ENCODE data around the gene FLVCR1.
A peak's percentile ranks its signal among the peaks of the same experiment; 100 is the strongest.
"Not testable (repeated sequence)": the region's sequence is repeated elsewhere in the genome, so short reads cannot be mapped to it uniquely, and the experiment has no call there.

FLVCR1 gene

DNA sequence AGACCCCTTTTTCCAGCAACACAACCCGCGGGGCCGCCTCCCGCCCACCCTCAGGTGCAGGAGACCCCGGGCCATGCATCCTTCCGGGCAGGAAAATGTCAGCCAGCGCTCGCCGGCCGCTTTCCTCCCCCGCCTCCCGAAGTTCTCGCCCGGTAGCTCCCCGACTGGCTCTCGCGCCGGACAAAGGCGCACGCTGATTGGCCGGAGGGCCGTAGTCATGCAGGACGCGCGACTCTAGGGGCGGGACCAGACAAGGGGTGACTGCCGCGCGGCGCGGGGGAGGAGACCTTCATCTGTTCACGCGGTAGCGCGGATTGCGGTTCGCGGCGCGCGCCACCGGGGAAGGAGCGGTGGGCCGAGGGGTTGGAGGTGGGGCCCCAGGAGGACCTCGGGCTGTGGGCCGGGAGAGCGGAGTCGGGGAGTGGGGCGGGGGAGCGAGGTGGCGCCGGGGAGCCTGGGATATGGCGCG lies at the start of gene FLVCR1:
TSS of gene FLVCR1 (plus strand) at position 284 of the 469 bp plus-strand sequence. CDS start at position 462, 178 bp downstream.
- peak; percentile 88 for DNase-seq

DNA sequence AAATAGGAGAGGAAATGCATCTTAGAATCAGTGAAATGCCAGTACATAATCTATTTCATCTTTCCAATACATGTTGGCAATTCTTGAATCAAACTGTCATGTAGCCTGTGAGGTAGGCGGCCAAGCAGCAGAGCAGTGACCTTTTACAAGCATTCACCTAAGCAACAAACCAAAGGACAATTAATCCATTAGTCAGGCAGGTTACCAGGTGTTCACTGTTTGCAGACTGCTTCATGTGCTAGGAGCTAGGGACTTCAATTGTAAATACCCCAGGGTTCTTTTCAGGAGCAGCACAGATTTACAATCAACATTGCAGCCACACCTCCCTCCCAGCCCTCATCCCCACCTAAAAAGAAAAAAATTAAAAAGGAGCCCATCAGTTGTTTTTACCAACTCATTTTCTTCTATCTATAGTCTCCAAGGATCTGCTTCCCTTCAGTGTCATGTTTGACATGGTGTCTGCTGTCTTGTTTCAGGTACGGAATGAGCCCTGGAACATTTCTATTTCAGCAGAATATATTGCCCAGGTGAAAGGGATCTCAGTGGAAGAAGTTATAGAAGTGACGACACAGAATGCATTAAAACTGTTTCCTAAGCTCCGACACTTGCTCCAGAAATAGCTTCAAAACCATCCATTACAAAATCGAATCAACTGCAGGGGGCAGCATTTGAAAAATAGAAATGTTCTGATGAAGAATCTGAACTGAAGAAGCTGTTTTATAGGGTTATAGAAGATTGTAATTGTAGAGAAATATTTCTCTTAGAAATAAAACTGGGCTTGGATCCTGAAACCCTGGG lies 43.3 kb upstream of the FLVCR1 start:
- DNase-seq: no peak

DNA sequence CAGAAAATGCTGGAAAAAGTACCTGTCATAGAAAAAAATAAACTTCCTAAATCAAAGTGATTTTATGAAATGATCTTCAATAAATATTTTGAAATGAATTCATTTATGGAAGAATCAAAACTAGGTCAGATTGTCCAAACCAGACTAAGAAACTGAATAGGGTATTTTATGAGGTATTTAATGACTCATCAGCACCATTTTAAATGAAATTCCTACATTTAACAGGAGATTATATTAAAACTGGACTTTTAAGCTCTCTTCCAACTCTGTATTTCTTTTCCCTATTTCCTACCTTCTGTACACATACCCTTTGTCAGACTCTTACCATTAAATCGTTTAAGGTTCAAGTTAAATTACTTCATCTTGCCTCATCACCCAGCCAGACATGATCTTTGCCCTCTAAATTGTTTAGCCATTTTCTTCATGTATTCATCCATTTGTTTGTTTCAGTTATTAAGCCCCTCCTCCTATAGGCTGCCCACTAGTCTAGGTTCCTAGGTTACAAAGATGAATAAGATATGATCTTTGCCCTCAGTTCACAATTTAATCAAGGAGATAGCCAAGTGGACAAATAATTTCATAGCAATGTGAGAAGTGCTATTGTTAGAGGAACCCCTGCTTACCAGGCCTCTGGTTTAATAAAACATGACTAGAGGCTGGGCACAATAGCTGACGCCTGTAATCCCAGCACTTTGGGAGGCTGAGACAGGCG lies 41.4 kb upstream of the FLVCR1 start:
- no peak for DNase-seq

DNA sequence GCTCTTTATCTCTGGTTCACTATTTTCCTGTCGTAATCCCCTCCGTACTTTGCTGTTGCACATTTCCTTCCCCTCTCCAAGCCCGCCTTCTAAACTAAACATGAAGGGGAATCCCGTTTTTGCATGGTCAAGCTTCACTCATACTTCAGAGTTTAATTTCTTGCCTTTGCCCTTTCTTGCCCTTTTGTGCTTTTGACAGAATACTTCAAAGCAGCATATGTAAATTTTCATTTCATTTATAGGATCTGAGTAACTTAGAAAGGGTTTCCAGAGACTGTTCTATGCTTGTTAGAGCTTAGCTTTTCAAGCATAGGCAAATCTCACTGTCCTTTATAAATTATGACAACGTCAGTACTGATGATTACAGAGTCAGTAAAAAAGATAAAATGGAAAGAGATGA lies 38.3 kb upstream of the FLVCR1 start:
- DNase-seq: no peak

DNA sequence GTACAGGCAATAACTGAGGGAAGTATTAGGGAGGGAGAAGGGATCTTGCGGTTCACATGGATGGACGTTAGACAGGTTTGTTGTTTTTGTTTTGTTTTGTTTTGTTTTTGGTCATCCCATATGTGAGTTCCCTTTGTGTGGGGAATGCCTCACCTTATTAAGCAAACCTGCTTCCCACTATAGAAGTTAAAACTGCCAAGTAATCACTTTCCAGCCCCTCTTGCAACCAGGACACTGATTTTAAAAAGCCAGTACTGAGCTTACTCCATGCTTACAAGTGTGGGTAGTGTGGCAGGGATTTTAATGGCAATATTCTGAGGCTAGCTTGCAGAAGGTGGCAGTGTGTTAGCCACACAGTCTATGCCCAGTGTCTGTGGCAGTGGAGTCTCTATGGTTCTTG lies 37.1 kb upstream of the FLVCR1 start:
- no peak for DNase-seq

DNA sequence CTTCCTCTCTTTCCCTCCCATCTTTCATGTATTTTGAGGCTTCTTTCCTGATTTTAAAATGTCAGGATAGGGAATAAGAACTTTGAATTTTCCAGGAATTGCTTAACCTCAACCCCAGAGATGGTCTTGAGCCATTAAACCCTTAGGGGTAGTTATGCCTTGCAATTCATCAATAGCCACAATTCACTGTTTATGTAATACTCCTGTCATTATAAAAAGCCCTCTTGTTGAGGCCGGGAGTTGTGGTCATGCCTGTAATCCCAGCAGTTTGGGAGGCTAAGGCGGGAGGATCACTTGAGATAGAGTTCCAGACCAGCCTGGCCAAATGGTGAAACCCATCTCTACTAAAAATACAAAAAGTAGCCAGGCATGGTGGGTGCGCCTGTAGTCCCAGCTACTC lies 35.1 kb upstream of the FLVCR1 start:
- no peak for DNase-seq

DNA sequence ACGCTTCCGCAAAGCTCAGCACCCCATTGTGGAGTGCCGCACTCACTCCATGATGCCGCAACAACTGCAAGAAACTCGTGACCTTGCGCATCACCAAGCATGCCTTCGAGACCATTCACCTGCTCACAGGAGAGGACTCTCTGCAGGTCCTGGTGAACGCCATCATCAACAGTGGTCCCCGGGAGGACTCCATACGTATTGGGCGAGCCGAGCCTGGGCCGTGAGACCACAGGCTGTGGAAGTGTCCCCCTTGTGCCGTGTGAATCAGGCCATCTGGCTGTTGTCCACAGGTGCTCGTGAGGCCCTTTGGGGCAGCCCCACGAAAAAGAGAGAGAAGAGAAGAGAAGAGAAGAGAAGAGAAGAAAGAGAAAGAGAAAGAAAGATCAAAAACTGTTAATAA lies 33.9 kb upstream of the FLVCR1 start:
- DNase-seq: no peak

DNA sequence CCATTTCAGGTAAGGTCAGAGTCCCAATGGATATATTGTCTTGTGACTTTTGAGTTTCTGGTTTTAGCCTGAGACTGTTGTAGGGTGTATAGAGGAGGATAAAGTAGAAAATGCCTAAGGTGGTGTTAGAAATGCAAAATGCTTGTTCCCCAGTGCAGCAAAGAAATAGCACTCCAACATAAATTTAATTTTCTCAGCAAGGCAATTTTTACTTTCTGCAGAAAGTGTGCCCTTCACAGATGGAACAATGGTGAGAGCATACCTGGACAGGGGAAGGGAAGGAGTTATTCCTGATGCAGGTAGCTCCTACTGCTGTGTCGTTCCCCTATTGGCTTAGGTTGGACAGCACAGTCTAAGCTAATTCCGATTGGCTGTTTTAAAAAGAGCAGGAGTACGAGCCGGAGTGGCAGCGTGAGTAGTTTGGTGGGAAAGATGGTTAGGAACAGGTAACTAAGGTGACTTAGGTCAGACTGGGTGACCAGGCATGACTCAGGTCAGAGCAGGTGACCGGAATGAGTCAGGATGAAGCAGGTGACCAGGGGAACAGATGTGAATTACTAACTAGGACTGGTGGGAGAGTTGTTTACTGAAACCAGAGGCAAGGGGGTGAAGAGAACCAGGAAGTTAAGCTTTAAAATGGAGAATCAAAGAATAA lies 32.1 kb upstream of the FLVCR1 start:
- DNase-seq: no peak

DNA sequence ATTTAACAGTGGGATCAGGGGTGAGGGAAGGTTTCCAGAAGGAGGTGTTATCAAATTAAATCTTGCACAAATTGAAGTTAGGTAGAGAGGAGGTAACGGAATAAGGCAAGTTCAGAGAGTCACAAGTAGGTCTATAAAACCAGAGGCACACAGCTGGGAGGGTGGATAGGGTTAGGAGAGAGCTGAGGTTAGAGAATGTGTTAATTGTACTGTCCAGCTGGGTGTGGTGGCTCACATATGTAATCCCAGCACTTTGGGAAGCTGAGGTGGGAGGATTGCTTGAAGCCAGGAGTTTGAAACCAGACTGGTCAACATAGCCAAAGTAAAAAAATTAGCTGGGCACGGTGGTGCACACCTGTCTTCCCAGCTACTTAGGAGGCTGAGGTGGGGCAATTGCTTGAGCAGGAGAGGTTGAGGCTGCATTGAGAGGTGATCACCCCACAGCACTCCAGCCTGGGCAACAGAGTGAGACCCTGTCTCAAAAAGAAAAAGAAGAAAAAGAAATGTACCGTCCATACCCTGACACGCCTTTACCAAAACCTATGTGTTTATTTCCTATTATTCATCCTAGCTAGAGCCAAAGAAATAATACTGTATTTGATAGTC lies 30.8 kb upstream of the FLVCR1 start:
- no peak for DNase-seq

DNA sequence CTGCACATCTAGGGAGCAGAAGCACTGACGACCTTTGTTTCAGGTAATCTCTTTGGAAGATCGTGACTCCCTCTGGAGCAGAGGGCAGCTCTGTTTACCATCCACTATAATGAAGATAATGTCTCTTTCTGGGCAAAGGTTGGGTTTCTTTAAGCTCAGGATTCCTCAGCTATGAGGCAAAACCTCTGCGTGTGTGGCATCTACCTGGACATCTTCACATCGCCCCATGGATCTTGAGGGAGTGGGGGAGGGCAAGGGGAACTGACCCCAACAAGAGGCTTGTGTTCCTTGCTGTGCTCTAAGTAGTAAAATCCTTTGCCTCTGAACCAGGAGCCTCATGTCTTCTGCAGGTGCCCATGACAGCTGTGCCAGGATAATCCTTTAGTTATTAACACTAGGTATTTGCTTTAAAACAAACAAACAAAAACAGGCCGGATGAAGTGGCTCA lies 30.2 kb upstream of the FLVCR1 start:
- no peak for DNase-seq

DNA sequence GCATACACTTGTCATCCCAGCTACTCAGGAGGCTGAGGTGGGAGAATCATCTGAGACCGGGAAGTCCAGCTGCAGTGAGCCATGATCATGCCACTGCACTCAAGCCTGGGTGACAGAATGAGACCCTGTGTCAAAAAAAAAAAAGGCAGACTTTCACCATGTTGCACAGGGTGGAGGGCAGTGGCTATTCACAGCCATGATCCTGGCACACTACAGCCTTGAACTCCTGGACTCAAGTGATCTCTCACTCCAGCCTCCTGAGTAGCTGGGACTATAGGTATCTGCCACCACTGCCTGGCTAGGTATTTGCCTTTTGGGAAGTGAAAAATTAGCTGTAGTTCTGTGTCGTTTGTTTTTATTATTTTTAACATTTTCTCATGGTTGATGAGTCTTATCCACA lies 29.7 kb upstream of the FLVCR1 start:
- no peak for DNase-seq

DNA sequence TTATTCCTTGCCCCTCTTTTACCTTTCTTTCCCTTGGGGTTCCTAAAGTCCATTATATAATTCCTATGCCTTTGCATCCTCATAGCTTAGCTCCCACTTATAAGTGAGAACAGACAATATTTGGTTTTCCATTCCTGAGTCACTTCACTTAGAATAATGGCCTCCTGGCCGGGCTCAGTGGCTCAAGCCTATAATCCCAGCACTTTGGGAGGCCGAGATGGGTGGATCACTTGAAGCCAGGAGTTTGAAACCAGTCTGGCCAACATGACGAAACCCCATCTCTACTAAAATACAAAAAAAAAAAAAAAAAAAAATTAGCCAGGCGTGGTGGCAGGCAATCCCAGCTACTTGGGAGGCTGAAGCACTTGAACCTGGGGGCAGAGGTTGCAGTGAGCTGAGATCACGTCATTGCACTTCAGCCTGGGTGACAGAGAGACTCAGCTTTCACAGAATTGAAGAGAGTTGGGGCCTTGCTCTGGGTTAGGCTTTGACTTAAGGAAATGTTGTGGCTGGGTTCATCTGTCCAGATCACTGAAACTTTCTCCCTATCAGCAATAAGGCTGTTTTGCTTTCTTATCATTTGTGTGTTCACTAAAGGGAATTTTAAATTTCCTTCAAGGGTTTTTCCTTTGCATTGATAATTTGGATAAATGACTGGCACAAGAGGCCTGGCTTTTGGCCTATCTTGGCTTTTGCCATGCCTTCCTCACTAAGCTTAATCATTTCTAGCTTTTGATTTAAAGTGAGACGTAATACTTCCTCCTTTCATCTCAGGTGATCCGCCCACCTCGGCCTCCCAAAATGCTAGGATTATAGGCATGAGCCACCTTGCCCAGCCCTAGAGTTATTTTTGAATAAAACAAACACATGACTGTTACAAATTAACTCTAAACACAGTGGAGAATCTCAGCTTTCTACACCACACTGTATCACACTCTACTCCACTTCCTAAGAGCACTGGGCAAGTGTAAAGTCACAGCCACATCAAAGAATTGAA lies 24.6 kb upstream of the FLVCR1 start:
- not testable (repeated sequence) for DNase-seq

DNA sequence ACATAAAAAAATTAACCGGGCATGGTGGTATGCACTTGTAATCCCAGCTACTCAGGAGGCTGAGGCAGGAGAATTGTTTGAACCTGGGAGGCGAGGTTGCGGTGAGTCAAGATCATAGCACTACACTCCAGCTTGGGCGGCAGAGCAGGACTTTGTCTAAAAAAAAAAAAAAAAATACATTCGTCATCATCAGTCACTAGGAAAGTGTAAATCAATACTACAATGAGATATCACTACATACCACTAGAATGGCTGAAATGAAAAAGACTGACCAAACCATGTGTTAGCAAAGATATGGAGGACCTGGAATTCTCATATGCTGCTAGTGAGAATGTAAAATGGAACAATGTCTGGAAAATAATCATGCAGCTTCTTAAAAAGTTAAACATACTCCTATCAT lies 19.9 kb upstream of the FLVCR1 start:
- no peak for DNase-seq

DNA sequence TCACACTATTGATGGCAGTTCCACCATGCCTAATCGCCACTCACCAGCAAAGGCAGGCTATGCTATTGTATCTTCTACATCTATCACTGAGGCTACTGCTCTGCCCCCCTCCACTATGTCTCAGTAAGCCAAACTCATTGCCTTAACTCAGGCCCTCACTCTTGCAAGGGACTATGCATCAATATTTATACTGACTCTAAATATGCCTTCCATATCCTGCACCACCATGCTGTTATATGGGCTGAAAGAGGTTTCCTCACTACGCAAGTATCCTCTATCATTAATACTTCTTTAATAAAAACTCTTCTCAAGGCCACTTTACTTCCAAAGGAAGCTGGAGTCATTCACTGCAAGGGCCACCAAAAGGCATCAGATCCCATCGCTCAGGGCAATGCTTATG lies 13.6 kb upstream of the FLVCR1 start:
- DNase-seq: not testable (repeated sequence)

DNA sequence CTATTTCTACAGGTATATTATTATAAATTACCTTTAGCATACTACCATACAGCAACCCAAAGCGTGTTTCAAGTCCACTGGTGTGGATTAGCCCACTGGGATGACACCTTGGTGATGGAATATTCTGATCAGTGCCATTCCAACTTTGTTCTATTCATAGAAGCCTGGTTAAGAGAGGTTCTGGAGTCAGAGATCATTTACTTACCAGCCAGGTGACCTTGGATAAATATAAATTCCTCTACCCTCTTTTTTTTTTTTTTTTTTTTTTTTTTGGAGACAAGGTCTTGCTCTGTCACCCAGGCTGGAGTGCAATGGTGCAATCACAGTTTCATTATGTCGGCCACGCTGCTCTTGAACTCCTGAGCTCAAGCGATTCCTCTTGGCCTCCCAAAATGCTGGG lies 10.5 kb upstream of the FLVCR1 start, which contains the start of gene SPATA45:
TSS of gene SPATA45 (minus strand) at position 101 of the 400 bp plus-strand sequence. CDS start 11,500 bp downstream, outside the sequence.
- no peak for DNase-seq

DNA sequence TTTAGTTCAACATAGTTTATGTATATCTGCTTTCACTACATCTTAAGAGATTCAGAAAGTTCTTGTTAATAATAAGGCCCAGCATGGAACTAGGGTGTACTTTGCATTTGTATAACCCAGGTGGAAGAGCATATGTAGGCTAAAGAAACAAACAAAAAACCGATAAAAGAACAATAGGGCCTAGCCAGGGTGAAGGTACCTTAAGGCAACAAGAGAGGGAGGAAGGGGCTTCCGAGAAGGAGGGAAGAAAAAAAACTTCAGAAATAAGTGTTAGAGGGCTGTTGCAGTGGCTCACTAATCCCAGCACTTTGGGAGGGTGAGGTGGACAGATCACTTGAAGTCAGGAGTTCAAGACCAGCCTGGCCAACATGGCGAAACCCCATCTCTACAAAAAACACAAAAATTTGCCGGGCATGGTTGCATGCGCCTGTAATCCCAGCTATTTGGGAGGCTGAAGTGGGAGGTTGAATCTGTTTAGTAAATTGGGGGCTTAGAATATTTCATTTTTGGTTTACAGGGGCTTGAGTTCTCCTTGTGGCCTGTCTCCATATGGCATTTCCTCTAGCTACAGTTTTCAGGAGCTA lies 5.9 kb upstream of the FLVCR1 start:
- DNase-seq: no peak

DNA sequence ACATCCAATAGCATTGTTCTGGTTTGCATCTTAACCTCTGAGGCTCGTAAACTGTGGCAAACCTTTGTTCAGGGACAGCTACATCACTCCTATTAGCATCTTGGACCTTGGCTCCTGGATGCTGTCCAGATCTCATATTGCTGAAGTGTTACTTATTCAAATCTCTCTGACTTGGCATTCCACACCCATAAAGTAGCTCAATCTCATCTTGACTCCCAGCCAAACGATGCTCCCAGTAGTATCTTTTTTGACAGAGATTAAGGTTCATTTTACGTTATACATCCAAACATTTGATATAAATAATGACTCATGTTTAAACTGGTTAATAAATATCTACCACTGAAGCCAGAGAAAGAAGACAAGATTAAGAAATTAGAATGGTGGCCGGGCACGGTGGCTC lies 4.4 kb upstream of the FLVCR1 start:
- no peak for DNase-seq

DNA sequence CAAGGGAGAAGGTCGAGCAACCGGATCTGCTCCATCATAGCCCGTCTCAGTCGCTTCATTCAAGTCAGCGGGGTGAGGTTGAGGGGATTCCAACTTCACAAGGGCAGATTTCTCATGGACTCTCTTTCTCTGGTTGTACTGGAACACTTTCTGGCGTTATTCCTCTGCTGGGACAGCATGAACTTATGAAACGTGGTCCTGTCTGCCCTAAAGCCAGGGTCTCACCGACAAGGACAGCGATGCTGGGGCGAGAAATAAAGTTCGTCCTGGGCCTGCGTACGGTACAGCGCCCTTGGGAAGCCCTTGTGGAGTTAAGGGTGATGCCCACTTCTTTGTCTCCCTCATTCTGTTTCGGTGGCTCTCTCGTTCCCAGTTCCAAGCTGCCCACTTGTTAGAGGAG lies 1.3 kb upstream of the FLVCR1 start:
- no peak for DNase-seq

DNA sequence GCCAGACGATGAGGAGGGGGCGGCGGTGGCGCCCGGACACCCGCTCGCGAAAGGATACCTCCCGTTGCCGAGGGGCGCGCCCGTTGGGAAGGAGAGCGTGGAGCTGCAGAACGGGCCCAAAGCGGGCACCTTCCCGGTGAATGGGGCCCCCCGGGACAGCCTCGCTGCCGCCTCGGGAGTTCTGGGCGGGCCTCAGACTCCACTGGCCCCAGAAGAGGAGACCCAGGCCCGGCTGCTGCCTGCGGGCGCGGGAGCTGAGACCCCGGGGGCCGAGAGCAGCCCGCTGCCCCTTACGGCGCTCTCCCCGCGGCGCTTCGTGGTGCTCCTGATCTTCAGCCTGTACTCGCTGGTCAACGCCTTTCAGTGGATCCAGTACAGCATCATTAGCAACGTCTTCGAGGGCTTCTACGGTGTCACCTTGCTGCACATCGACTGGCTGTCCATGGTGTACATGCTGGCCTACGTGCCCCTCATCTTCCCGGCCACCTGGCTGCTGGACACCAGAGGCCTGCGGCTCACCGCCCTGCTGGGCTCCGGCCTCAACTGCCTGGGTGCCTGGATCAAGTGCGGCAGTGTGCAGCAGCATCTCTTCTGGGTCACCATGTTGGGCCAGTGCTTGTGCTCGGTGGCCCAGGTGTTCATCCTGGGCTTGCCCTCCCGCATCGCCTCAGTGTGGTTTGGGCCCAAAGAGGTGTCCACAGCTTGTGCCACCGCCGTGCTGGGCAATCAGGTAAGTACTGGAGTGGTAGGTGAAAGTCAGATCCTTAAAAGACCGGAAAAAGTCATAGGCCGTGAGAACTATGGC lies 588 bp downstream of the FLVCR1 start:
- DNase-seq: peak; percentile 11

Data from amniotic stem cell (primary cell).